K562 (cell line): ENCODE data around the gene GPATCH4. TPM values are rescaled to one million over a fixed set of nuclear protein-coding genes. Genes with fewer than 3 reads are reported as not detected.

Source experiments
- ARID4B ChIP-seq: sonication (generic); formaldehyde crosslinking; IDR thresholded peaks from 2 replicates; pipeline ENCODE4 v1.8.0; 2022; ENCODE audit warnings: mild to moderate bottlenecking, missing genetic modification reagents
- CBFB ChIP-seq: sonication (generic); formaldehyde crosslinking; IDR thresholded peaks from 2 replicates; pipeline ENCODE4 v1.4.0; 2020; ENCODE audit warnings: mild to moderate bottlenecking, missing genetic modification reagents
- E2F1 ChIP-seq: sonication (generic); formaldehyde crosslinking; IDR thresholded peaks from 2 replicates; pipeline ENCODE4 v1.8.1; 2023; ENCODE audit warnings: mild to moderate bottlenecking, missing genetic modification reagents, moderate library complexity
- E2F4 ChIP-seq: sonication (generic); formaldehyde crosslinking; IDR thresholded peaks from 2 replicates; pipeline ENCODE4 v1.8.0; 2022; ENCODE audit warnings: mild to moderate bottlenecking, low read depth, missing genetic modification reagents
- ELF1 ChIP-seq: fragments of 200-800 bp; sonication (Bioruptor generic); IDR thresholded peaks from 2 replicates; pipeline ENCODE4 v1.6.1; 2016; ENCODE audit warnings: missing genetic modification characterization, missing compliant biosample characterization
- FUS ChIP-seq: fragments of 200-400 bp; formaldehyde crosslinking; optimal IDR thresholded peaks from 2 replicates; pipeline ENCODE3; 2017; ENCODE audit warnings: low read depth, low read length
- GABPB1 ChIP-seq: sonication (generic); formaldehyde crosslinking; IDR thresholded peaks from 2 replicates; pipeline ENCODE4 v1.8.0; 2022; ENCODE audit warnings: mild to moderate bottlenecking, missing genetic modification reagents
- HMGXB4 ChIP-seq: sonication (generic); formaldehyde crosslinking; IDR thresholded peaks from 2 replicates; pipeline ENCODE4 v1.8.1; 2023; ENCODE audit warnings: mild to moderate bottlenecking, missing genetic modification reagents
- IRF9 ChIP-seq: fragments of 450-650 bp; IDR thresholded peaks from 2 replicates; pipeline ENCODE4 v1.6.1; 2016; ENCODE audit warnings: missing biosample characterization, missing genetic modification characterization
- NBN ChIP-seq: fragments of 450-650 bp; IDR thresholded peaks from 2 replicates; pipeline ENCODE4 v1.6.1; 2016; ENCODE audit warnings: low read depth, mild to moderate bottlenecking
- NCOA4 ChIP-seq: fragments of 450-650 bp; IDR thresholded peaks from 2 replicates; pipeline ENCODE4 v1.6.1; 2018; ENCODE audit warnings: mild to moderate bottlenecking; ENCODE audit not compliant: partially characterized antibody
- NFE2 ChIP-seq: IDR thresholded peaks from 2 replicates; pipeline ENCODE4 v1.6.1; 2014; ENCODE audit warnings: antibody characterized with exemption, low read depth
- OTX1 ChIP-seq: fragments of 450-650 bp; formaldehyde crosslinking; IDR thresholded peaks from 2 replicates; pipeline ENCODE4 v1.4.0; 2022; ENCODE audit warnings: mild to moderate bottlenecking
- PCBP1 ChIP-seq: fragments of 200-400 bp; formaldehyde crosslinking; IDR thresholded peaks from 2 replicates; pipeline ENCODE4 v1.6.1; 2018; ENCODE audit warnings: mild to moderate bottlenecking, low read depth, low read length; ENCODE audit not compliant: poor library complexity, severe bottlenecking
- PTTG1 ChIP-seq: fragments of 450-650 bp; IDR thresholded peaks from 2 replicates; pipeline ENCODE4 v1.6.1; 2016; ENCODE audit warnings: low read depth, mild to moderate bottlenecking, missing genetic modification characterization, missing compliant biosample characterization
- SRSF7 ChIP-seq: fragments of 200-400 bp; formaldehyde crosslinking; optimal IDR thresholded peaks from 2 replicates; pipeline ENCODE3; 2017; ENCODE audit warnings: mild to moderate bottlenecking, low read depth, low read length
- TEAD2 ChIP-seq: fragments of 450-650 bp; IDR thresholded peaks from 2 replicates; pipeline ENCODE4 v1.6.1; 2016; ENCODE audit warnings: missing genetic modification characterization, control low read depth, missing compliant biosample characterization
- TRIM24 ChIP-seq, 2 experiments: fragments of 450-650 bp; IDR thresholded peaks; 2 replicates each; pipeline ENCODE4 v1.6.1; 2016
- polyA plus RNA-seq, 8 experiments: library from polyadenylated mRNA; depleted of rRNA in 4 of 8; stranded (reverse) in 5 of 8; unstranded in 3 of 8; fragments of >200 nt; fragmentation: Nextera tagmentation in 2 of 8; fragmentation: Illumina TruSeq in 1 of 8; extraction: Ambion mirVana in 2 of 8; extraction: Trizol in 1 of 8; gene quantifications; 2 replicates each; pipeline versions ENCODE4 v1.2.1 to v1.2.3, GENCODE V29; 2011 to 2014; ENCODE audit warnings: inconsistent platforms in 1 of 8, missing spikeins in 1 of 8
- total RNA-seq, 7 experiments: library from RNA; depleted of rRNA in 6 of 7; stranded (reverse); fragments of >200 nt in 6 of 7; fragmentation: Illumina TruSeq in 2 of 7; extraction: Trizol in 2 of 7; gene quantifications; 2 replicates each; pipeline versions ENCODE4 v1.2.1 to v1.2.3, GENCODE V29; 2011 to 2021; ENCODE audit warnings: low replicate concordance in 1 of 7

The GPATCH4 gene
- total and polyA plus RNA-seq, 9 of the 15 experiments (the other 6 are each of a cell fraction or from before 2014, with no cell fraction given), result 43.7 to 105 (median 76.5) TPM

GRCh38 chr1:156623946-156624813 lies 22.9 kb upstream of the GPATCH4 start (continued):
- TF ChIP-seq ARID4B (no peak; the same call in none of the 2 replicates), HMGXB4 (no peak), TEAD2 (tag) (no peak), TRIM24 (IDR thresholded peaks at IDR 0.05) (0 out of 4 replicates have a peak, but pooled peaks of 1 of the 2 experiments have one; percentile 8), NFE2 (no peak), IRF9 (tag) (no peak), PCBP1 (peak; percentile 39), NCOA4 (no peak), SRSF7 (no peak), PTTG1 (tag) (no peak), ELF1 (tag) (no peak), GABPB1 (peak; percentile 69; the same call in 1 of the 2 replicates), NBN (0 out of 2 replicates have a peak, but pooled peaks have one; percentile 21), FUS (no peak), E2F4 (CRISPR knock-in tag) (no peak), OTX1 (CRISPR knock-in tag) (no peak), CBFB (CRISPR knock-in tag) (no peak), E2F1 (CRISPR knock-in tag) (0 out of 2 replicates have a peak, but pooled peaks have one; percentile 37)
